G401.6 (cell line): ENCODE measurements around the gene DDX25.

Source experiments
- FAIRE-seq: peaks from 2 replicates; lab custom pipeline; 2012; peaks lifted over from hg19 to GRCh38; lab: Jason Lieb, UNC

Gene DDX25

DNA sequence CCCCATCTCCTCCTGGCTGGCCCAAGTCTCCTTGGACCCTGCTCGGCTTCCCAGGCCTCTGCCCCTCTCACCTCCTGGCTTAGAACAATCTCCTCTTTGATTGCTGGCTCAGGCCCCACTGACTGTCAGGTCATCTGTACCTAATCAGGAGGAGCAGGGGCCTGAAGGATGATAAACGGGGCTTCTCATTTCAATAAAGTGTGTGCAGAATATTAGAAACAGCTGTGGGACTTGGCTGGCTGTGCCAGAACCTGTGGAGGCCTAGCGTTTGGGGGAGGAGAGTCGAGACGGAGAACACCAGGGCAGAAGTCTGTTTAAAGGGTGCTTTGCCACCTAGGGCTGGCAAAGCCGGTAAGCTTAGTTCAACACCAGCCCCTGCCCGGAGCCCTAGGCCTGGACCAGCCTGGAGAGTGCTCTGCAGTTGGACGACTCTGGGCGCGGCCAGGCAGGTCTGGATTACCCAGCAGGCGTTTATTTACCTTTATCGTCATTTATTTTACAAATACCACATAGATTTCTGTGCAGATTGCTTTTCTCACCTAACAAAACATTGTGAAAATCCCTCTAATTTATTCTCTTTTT, 31.4 kb downstream of the DDX25 start:
- no peak for FAIRE-seq

DNA sequence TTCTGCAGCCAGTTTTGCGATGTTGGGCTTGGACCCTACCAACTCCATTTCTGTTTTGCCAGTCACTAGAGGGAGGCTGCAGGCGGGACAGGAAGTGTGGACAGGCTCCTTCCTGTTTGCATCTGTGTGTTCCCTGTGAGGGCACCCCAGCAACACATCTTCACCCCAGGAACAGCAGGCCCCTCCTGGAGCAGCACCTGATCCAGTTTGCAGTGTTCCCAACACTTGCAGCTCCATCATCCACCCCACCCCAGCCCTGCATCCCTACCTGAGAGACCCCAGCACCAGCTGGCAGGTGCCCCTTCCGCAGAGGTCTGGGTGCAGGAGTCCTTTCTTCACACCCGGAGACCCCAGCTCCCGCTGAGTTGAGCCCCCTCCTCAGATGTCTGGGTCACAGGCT, 34.1 kb downstream of the DDX25 start:
- FAIRE-seq: no peak

DNA sequence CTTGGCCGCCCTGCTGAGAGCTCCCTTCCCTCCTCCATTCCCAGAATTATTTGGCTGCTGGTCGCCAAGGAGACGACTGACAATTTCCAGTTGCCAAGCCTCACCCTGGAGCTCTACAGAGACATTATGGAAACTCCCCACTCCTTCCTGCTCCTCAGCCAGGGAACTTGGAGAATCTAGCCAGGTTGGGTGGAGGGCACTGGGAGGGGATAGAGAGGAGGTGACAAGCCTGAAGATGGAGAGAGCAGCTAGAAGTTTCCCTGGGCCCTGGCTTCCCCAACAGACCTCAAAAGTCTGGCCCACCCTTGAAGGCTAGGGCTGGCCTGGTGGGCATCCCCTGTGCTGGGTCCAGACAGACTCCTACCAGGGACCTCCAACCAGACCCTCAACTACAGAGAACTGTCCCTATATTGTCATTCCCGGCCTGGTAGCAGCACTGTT, 34.8 kb downstream of the DDX25 start:
- no peak for FAIRE-seq

GRCh38 chr11:125940145-125940544, 35.8 kb downstream of the DDX25 start:
- FAIRE-seq: no peak

- no peak for FAIRE-seq
Observed at GRCh38 chr11:125941267-125941618, 36.9 kb downstream of the DDX25 start.

DNA sequence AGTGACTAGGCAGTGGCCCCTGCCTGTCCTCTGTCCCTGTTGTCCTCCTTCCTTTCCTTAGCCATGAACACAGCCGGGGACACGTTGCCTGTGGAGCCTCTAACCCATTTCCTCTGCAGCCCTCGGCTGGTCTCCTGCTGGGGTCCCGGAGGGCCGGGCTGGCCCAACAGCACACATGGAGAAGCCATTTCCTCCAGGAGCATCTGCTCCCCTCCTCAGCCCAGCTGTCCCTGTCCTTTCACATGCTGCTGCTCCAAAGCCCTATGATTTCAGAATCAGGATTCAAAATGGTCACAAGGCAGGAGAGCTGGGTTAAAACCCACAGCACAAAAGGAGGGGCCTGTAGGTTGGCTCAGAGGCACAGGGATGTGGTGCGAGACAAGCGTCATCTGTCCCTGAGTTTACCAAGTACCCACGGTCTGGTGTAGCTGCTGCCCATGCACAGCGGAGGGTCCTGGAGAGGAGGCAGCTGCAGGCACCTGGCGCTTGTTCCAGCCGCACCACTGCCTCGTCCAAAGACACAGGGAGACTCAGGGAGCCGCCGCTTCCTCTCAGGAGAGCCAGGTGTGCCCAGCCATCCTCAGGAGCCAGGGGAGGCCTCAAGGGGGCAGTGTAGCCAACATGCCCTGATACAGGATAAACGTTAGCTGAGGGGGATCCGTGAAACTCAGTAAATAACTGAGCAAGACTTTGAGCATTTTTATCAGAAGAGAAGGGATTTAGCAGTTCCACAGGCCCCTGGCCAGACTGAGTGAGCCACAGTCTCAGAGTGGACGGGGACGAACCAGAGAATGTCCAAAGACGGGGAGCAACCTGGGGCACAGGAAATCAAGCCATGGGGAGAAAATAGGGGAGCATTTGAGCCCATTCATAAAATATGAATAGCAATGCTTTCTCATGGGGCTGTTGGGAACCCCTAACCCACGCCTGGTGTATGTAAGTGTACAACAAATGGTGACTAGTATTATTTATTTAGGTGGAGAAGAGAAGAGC, 37.6 kb downstream of the DDX25 start:
- FAIRE-seq: no peak

DNA sequence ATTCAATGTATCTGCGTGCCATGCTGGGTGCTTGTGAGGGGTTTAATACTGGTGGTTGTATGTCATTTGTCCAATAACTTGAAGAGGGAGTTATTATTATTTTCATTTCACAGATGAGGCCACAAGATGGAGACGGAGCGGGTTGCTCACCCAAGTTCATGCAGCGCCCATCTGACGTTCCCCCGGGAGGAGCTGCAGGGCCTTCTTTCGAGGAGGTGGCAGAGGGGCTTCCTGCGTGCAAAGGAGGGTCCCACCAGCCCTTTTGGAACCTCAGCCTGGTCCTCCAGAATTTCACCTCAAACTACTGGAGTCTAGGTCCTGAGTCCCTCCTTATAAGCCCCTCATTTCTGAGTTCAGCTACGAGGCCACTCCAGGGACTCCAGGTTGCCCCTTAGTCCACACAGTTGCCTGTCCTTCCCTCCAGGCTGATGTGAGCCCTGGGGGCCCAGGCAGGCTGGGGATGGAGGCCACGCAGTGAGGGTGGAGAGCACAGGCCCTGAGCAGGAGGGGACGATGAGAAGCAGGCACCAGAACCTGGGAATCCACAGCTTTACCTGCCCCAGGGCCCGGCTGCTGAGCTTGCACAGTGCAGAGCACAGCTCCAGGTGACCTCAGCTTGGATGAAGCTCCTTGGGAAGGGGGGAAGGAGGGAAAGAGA, 38.6 kb downstream of the DDX25 start:
- FAIRE-seq: no peak

DNA sequence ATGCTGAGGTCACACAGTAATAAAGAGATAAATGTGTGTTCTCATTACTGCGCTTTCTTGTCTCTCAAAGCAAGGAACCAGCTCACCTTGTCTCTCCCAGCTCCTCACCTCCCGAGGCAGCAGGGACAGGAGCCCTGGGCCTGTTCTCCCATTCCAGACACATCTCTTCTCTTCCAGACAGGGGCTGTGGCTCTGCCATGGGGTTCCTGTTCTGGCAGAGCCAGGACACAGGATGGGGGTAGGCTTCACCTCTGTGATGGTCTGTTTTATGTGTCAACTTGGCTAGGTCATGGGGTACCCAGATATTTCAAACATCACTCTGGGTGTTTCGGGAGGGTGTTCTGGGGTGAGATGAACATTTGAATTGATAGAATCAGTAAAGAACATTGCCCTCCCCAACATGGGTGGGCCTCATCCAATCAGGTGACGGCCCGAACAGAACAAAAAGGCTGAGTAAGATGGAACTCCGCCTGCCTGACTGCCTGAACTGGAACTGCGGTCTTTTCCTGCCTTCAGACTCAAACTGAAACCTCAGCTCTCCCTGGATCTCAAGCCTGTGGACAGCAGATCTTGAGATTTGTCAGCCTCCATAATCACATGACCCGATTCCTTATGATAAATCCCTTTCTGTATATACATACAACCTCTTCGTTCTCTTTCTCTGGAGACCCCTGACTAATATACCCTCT, 39.5 kb downstream of the DDX25 start:
- FAIRE-seq: no peak

DNA sequence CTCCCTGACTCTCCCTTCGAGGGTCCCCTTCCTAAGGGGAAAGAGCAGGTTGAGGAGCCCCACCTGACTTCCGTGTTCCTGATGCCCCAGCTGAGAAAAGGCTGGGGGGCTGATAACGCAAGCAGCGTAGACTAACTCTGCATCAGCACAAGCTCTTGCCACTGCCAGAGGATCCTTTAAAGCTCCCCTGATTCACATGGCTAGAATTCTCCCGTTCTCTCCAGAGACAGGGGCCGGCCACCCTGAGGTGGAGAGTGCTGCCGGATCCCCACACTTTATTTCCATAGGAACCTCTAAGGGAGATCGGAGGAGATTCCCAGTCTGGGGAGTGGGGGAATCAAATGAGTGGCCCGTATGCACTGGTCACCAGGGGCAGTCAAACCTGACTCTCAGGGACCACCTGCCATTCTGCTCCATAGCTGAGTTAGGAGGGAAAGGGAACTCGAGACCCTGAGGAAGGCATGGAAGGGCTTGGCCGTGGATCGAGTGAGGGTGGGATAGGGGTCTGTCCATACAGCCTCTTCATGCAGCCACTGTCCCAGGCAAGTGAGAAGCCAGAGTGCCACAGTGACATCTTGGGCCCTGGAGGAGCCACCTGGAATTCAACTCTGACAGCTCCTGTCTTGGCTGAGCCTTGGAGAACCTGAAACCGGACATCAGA, 40.2 kb downstream of the DDX25 start:
- no peak for FAIRE-seq

DNA sequence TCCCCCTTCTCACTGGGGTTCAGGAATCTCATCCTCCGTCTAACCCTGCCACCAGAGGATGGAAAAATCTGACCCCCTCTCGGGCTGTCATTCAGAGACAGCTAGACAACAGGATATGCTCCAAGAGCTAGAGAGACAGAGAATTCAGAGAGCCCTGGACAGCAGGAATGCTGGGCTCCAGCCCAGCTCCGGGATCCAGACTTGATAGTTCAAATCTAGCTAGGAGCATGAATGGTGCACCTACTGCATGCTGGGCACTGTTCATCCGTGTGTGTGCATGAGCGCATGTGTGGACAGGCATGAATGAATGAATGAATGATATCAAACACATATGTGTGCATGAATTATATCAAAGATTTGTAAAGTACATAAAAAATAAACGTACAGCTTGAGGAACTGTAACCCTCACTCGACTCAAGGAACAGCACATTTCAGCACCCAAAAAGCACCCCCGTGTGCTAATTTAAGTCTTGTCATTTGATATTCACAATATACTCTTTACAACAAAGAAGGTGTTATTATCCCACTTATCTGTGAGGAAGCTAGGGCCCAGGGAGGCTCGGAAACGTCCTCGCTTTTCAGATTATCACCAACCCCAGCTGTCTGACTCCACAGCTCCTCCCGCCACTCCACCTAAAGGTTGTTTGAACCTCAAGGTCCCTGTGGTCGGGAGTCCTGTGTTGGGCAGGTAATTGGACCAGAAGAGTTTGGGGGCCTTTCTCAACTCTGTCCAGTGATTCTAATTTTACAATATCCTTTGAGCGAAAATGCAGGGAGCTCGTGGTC, 40.9 kb downstream of the DDX25 start:
- no peak for FAIRE-seq

DNA sequence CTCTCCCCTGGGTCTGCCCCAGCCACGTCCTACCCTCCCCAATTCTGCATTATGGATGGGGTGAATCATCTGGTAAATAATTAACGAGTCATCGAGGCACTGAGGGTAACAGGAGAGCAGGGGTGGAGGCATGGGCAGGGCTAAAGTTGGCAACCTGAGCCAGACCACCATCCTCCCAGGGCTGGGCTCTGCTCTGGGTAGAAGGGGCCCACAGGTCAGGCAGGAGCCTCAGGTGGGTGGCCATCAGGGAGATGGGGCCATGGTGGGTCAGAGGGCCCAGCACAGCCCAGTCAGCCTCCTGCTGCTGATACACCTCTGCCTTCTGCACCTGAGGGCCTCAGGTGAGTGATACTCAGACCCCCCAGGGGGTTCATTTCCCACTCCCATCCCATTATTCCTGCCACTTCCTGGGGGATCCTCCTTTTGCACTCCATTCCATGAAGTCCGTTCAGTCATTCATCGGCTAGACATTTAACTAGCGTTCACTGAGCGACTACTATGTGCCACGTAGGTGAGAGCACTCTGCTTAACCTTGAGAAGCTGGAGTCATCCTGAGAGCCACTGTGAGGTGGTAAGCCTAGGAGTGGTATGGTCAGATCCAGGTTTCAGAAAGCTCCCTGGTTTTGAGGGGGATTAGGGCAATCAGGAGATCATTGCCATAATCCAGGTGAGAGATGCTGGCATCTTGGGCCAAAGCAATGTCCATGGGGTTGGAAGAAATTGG, 41.7 kb downstream of the DDX25 start, which contains the start of gene VSIG10L2:
Gene VSIG10L2 (plus strand): TSS at position 248 of the 724 bp plus-strand sequence. CDS start 12 bp downstream, at position 260.
- FAIRE-seq: no peak

DNA sequence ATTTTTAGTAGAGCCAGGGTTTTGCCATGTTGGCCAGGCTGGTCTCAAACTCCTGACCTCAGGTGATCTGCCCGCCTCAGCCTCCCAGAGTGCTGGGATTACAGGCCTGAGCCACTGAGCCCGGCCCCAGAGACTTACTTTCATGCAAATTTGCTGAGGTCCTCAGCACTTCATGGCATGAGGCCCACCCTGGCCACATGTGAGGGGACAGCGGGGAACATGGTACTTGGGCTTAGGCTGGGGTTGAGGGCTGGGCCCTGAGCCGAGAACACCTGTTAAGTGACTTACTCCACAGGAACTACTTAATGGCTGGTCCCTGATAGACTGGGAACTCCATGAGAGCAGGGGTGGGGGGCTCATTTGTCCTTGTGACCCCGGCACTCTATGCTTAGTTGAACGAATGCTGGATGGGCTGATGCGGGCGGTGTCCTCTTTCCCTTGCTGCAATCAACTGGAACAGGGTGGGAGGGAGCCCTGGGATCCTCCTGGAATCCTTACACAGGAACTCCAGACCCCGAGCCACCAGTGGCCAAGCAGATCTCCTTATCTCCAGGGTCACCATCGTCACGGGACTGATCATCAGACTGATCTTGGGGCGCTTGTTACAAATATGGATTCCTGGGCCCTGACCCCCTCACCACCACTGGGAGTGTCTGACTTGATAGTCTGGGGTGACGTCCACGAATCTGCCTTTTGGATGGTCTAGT, 42.6 kb downstream of the DDX25 start:
- no peak for FAIRE-seq

- no peak for FAIRE-seq
Observed at GRCh38 chr11:125947419-125948277, 43.3 kb downstream of the DDX25 start.

- no peak for FAIRE-seq
Observed at GRCh38 chr11:125948278-125949051, 44.2 kb downstream of the DDX25 start.

- FAIRE-seq: no peak
Observed at GRCh38 chr11:125949271-125950177, 45.2 kb downstream of the DDX25 start.

- no peak for FAIRE-seq
Observed at GRCh38 chr11:125950178-125950490, 45.8 kb downstream of the DDX25 start.
